ENCODE results near the gene IFT52. TPM values are rescaled to one million over a fixed set of nuclear protein-coding genes. Genes with fewer than 3 reads are reported as not detected.

IFT52 gene
- total RNA-seq, 1 experiment from 2014 or later, result 46.4 TPM

GRCh38 chr20:43690943-43691598, 100.3 kb downstream of the IFT52 start:
- H3K9me2 ChIP-seq (ENCODE audit: insufficient read depth), result no peaks in the 10 kb centered on the region
- H3K36me3 ChIP-seq (ENCODE audit: low read depth), result no peaks in the 10 kb centered on the region
- no peak overlapping the region for H3K27ac ChIP-seq
- BruUV-seq (replicated peaks), result no TSS peak
- ChIA-PET POLR2A (ENCODE audit: unreplicated experiment) (no interaction called here), CTCF (interaction anchor here (0.7 to 1.2 kb wide), 5 partner anchors 133 to 426 kb away, joined by 3 to 15 read pairs (median 4); no protein-coding TSS in a partner anchor)
- no peak overlapping the region for H2AFZ ChIP-seq
- H3K9me3 ChIP-seq (ENCODE audit: insufficient read depth, low read depth), result no peaks in the 10 kb centered on the region
- H3K27me3 ChIP-seq (ENCODE audit: insufficient read depth, low read depth), result no peaks in the 10 kb centered on the region
- H3K4me2 ChIP-seq, result no peak overlapping the region
- intact Hi-C loops (cut with micrococcal nuclease; ENCODE audit: unreplicated experiment), result no loop called here
- no peaks in the 10 kb centered on the region for H4K20me1 ChIP-seq (ENCODE audit: insufficient read depth)
- DNase-seq, result peak in 1 of 2 experiments; percentile 20
- no peaks in the 10 kb centered on the region for H3K4me1 ChIP-seq (replicated peaks; ENCODE audit: insufficient read depth)
- no peak overlapping the region for H3K4me3 ChIP-seq
- H3K79me2 ChIP-seq (ENCODE audit: low read depth), result no peaks in the 10 kb centered on the region
- TF ChIP-seq, protein P1, sequence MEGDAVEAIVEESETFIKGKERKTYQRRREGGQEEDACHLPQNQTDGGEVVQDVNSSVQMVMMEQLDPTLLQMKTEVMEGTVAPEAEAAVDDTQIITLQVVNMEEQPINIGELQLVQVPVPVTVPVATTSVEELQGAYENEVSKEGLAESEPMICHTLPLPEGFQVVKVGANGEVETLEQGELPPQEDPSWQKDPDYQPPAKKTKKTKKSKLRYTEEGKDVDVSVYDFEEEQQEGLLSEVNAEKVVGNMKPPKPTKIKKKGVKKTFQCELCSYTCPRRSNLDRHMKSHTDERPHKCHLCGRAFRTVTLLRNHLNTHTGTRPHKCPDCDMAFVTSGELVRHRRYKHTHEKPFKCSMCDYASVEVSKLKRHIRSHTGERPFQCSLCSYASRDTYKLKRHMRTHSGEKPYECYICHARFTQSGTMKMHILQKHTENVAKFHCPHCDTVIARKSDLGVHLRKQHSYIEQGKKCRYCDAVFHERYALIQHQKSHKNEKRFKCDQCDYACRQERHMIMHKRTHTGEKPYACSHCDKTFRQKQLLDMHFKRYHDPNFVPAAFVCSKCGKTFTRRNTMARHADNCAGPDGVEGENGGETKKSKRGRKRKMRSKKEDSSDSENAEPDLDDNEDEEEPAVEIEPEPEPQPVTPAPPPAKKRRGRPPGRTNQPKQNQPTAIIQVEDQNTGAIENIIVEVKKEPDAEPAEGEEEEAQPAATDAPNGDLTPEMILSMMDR (conservative IDR thresholded peaks at IDR 0.05), result no peak
- TF ChIP-seq EZH2 (IDR thresholded peaks at IDR 0.05; ENCODE audit: low read depth), result no peak
- H3F3A ChIP-seq (ENCODE audit: insufficient read depth, low read depth), result no peaks in the 10 kb centered on the region; the same call in 1 of the 2 replicates

DNA sequence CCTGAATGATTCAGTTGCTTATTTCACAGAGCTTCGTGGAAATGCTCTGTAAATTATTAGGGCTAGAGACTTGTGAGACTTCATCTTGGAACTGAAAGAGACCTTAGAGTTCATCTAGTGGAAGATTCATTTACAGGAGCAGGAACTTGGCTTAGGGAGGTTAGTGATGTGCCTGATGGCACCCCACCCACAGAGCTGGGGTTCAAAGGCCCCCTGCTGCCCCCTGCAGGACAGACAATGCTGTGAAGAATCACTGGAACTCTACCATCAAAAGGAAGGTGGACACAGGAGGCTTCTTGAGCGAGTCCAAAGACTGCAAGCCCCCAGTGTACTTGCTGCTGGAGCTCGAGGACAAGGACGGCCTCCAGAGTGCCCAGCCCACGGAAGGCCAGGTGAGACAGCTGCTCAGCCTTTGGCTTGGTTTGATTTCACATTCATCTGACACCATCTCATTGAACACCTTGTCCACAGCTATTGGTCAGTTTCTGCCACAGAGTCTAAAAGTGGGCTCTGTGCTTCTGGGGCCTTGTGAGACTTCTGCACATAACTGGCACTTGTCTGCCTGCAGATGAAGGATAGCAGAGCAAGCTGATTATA, 101.3 kb downstream of the IFT52 start:
- CTCF ChIA-PET, result interaction anchor here (0.5 to 1.2 kb wide), 10 partner anchors 56 to 437 kb away, joined by 3 to 15 read pairs (median 4); no protein-coding TSS in a partner anchor
- POLR2A ChIA-PET (ENCODE audit: unreplicated experiment), result no interaction called here
- intact Hi-C loops (cut with micrococcal nuclease; ENCODE audit: unreplicated experiment), result loop anchor here (1.0 kb wide), 3 partner anchors 154 to 388 kb away; no protein-coding TSS in a partner anchor
- TF ChIP-seq EZH2 (IDR thresholded peaks at IDR 0.05; ENCODE audit: low read depth), result no peak
- TF ChIP-seq, protein P1 (conservative IDR thresholded peaks at IDR 0.05), result peak; percentile 85
- Histone ChIP-seq H3K9me2 (ENCODE audit: insufficient read depth) (no peaks in the 10 kb centered on the region), H3K27me3 (ENCODE audit: insufficient read depth, low read depth) (no peaks in the 10 kb centered on the region), H3K79me2 (ENCODE audit: low read depth) (no peaks in the 10 kb centered on the region), H3F3A (ENCODE audit: insufficient read depth, low read depth) (no peaks in the 10 kb centered on the region; the same call in 1 of the 2 replicates), H3K36me3 (ENCODE audit: low read depth) (no peaks in the 10 kb centered on the region), H3K9me3 (ENCODE audit: insufficient read depth, low read depth) (no peaks in the 10 kb centered on the region), H3K4me1 (replicated peaks; ENCODE audit: insufficient read depth) (no peaks in the 10 kb centered on the region), H3K4me3 (no peak overlapping the region), H4K20me1 (ENCODE audit: insufficient read depth) (no peaks in the 10 kb centered on the region), H2AFZ (no peak overlapping the region), H3K27ac (no peak overlapping the region), H3K4me2 (no peak overlapping the region)
- BruUV-seq (replicated peaks), result no TSS peak
- DNase-seq, result peak; percentile 45 to 60

DNA sequence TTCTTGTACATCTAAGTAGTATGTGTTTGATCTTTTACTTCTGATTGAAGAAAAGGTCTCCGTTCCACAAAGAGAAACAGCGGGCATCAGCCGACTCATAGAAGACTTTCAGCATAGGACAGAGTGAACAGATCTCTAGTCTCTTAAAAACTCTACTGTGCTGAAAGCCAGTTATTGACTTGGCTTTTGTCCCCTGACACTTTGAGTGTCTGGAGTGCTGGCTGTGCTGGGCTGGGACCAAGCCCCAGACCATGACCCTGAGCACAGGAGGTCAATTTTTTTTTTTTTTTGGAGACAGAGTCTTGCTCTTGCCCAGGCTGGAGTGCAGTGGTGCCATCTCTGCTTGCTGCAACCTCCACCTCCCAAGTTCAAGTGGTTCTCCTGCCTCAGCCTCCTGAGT, 104.0 kb downstream of the IFT52 start:
- CTCF ChIA-PET, result no interaction called here
- POLR2A ChIA-PET (ENCODE audit: unreplicated experiment), result no interaction called here

More for the DNA sequence above, 104.0 kb downstream of the IFT52 start:
- Histone ChIP-seq H3K36me3 (ENCODE audit: low read depth) (no peaks in the 10 kb centered on the region), H3K9me3 (ENCODE audit: insufficient read depth, low read depth) (no peaks in the 10 kb centered on the region), H3K27me3 (ENCODE audit: insufficient read depth, low read depth) (no peaks in the 10 kb centered on the region), H3K4me2 (no peak overlapping the region), H3K27ac (no peak overlapping the region), H3K4me3 (no peak overlapping the region), H4K20me1 (ENCODE audit: insufficient read depth) (no peaks in the 10 kb centered on the region), H3K9me2 (ENCODE audit: insufficient read depth) (no peaks in the 10 kb centered on the region), H3F3A (ENCODE audit: insufficient read depth, low read depth) (no peaks in the 10 kb centered on the region; the same call in 1 of the 2 replicates), H2AFZ (no peak overlapping the region), H3K79me2 (ENCODE audit: low read depth) (no peaks in the 10 kb centered on the region), H3K4me1 (replicated peaks; ENCODE audit: insufficient read depth) (no peaks in the 10 kb centered on the region)
- intact Hi-C loops (cut with micrococcal nuclease; ENCODE audit: unreplicated experiment), result no loop called here
- TF ChIP-seq EZH2 (IDR thresholded peaks at IDR 0.05; ENCODE audit: low read depth), result no peak
- TF ChIP-seq, protein P1 (conservative IDR thresholded peaks at IDR 0.05), result no peak
- no TSS peak for BruUV-seq (replicated peaks)
- DNase-seq, result no peak

Data from PC-9 (cell line).